Retinal pigment epithelial cell (primary cell): Measurements from ENCODE around the gene HS3ST3B1.

Experiments used
- DNase-seq: peaks from one replicate; pipeline ENCODE4 v3.0.0-alpha.2; 2010; ENCODE audit warnings: low read depth
- H3K4me3 ChIP-seq: 2 replicates; pipeline ENCODE4 v1.5.1; 2011; ENCODE audit warnings: mild to moderate bottlenecking, low read length, control low read depth, moderate library complexity
- CTCF ChIP-seq: conservative IDR thresholded peaks from 2 replicates; pipeline ENCODE4 v1.5.1; 2011; ENCODE audit warnings: low read depth, low read length, control low read depth, inconsistent platforms

The HS3ST3B1 gene

GRCh38 chr17:14353861-14354474 lies 53.1 kb downstream of the HS3ST3B1 start:
- no peak for DNase-seq
- H3K4me3 ChIP-seq = no peak overlapping the region
- TF ChIP-seq CTCF = no peak

GRCh38 chr17:14354807-14355206 lies 53.9 kb downstream of the HS3ST3B1 start:
- no peak for TF ChIP-seq CTCF
- H3K4me3 ChIP-seq = no peak overlapping the region
- DNase-seq = no peak

GRCh38 chr17:14355556-14355955 lies 54.7 kb downstream of the HS3ST3B1 start:
- no peak for DNase-seq
- no peak for TF ChIP-seq CTCF
- H3K4me3 ChIP-seq = no peak overlapping the region

- no peak for TF ChIP-seq CTCF
- no peak for DNase-seq
- H3K4me3 ChIP-seq = no peak overlapping the region
These were observed 58.5 kb downstream of the HS3ST3B1 start for GRCh38 chr17:14359163-14360020.

- H3K4me3 ChIP-seq = no peak overlapping the region
- no peak for DNase-seq
- no peak for TF ChIP-seq CTCF
These were observed 60.0 kb downstream of the HS3ST3B1 start for GRCh38 chr17:14360856-14361255.

- no peak for TF ChIP-seq CTCF
- DNase-seq = no peak
- no peak overlapping the region for H3K4me3 ChIP-seq
These were observed 60.6 kb downstream of the HS3ST3B1 start for GRCh38 chr17:14361470-14361869.
